HepG2 (cell line): ENCODE data around the gene CHST4. TPM values are rescaled to one million over a fixed set of nuclear protein-coding genes. Genes with fewer than 3 reads are reported as not detected.
A peak's percentile ranks its signal among the peaks of the same experiment; 100 is the strongest.

Experiments used
- ETV5 ChIP-seq: IDR thresholded peaks from 2 replicates; pipeline ENCODE4 v1.6.1; 2018; ENCODE audit warnings: missing biosample characterization, missing genetic modification reagents, inconsistent platforms, borderline replicate concordance
- GATAD2A ChIP-seq: IDR thresholded peaks from 2 replicates; pipeline ENCODE4 v1.6.1; 2016
- GZF1 ChIP-seq: sonication (generic); formaldehyde crosslinking; IDR thresholded peaks from 2 replicates; pipeline ENCODE4 v1.5.1; 2020; ENCODE audit warnings: mild to moderate bottlenecking, missing genetic modification reagents
- HOXA5 ChIP-seq: sonication (generic); formaldehyde crosslinking; IDR thresholded peaks from 2 replicates; pipeline ENCODE4 v1.4.0; 2020; ENCODE audit warnings: missing genetic modification reagents
- IRF1 ChIP-seq: sonication (generic); formaldehyde crosslinking; IDR thresholded peaks from 2 replicates; pipeline ENCODE4 v1.4.0; 2020; ENCODE audit warnings: low read depth, mild to moderate bottlenecking, missing genetic modification reagents
- NFAT5 ChIP-seq: sonication (generic); formaldehyde crosslinking; IDR thresholded peaks from 2 replicates; pipeline ENCODE4 v1.4.0; 2020; ENCODE audit warnings: missing genetic modification reagents
- SMARCE1 ChIP-seq: fragments of 450-650 bp; IDR thresholded peaks from 2 replicates; pipeline ENCODE4 v1.6.1; 2017; ENCODE audit warnings: borderline replicate concordance
- TCF12 ChIP-seq, 2 experiments: fragments of 450-650 bp in 1 of 2; sonication (generic) in 1 of 2; formaldehyde crosslinking in 1 of 2; IDR thresholded peaks; 2 replicates each; pipeline versions ENCODE4 v1.6.1 to v1.8.0; 2017 to 2022; ENCODE audit warnings: antibody characterized with exemption in 1 of 2, mild to moderate bottlenecking in 1 of 2, missing genetic modification reagents in 1 of 2, moderate library complexity in 1 of 2
- TRIM22 ChIP-seq: fragments of 450-650 bp; IDR thresholded peaks from 2 replicates; pipeline ENCODE4 v1.6.1; 2017
- ZC3H13 ChIP-seq: sonication (generic); formaldehyde crosslinking; IDR thresholded peaks from 2 replicates; pipeline ENCODE4 v1.8.1; 2023; ENCODE audit warnings: mild to moderate bottlenecking, missing genetic modification reagents, moderate library complexity
- ZNF350 ChIP-seq: sonication (generic); formaldehyde crosslinking; IDR thresholded peaks from 2 replicates; pipeline ENCODE4 v1.4.0; 2020; ENCODE audit warnings: mild to moderate bottlenecking, low read depth, missing genetic modification reagents, borderline replicate concordance
- ZNF362 ChIP-seq: sonication (generic); formaldehyde crosslinking; IDR thresholded peaks from 2 replicates; pipeline ENCODE4 v1.4.0; 2020; ENCODE audit warnings: missing genetic modification reagents, mild to moderate bottlenecking, borderline replicate concordance
- ZNF724P ChIP-seq: sonication (generic); formaldehyde crosslinking; IDR thresholded peaks from 2 replicates; pipeline ENCODE4 v1.8.0; 2022; ENCODE audit warnings: missing genetic modification reagents, borderline replicate concordance
- ZNF83 ChIP-seq: sonication (generic); formaldehyde crosslinking; IDR thresholded peaks from 2 replicates; pipeline ENCODE4 v1.4.0; 2020; ENCODE audit warnings: missing genetic modification reagents, mild to moderate bottlenecking, borderline replicate concordance
- ZNF879 ChIP-seq: sonication (generic); formaldehyde crosslinking; IDR thresholded peaks from 2 replicates; pipeline ENCODE4 v1.8.1; 2023; ENCODE audit warnings: missing genetic modification reagents
- ZZZ3 ChIP-seq: sonication (generic); formaldehyde crosslinking; IDR thresholded peaks from 2 replicates; pipeline ENCODE4 v1.4.0; 2020; ENCODE audit warnings: missing genetic modification reagents, mild to moderate bottlenecking, borderline replicate concordance
- polyA plus RNA-seq, 8 experiments: library from polyadenylated mRNA; depleted of rRNA in 3 of 8; stranded (reverse) in 7 of 8; unstranded in 1 of 8; fragments of >200 nt; fragmentation: Illumina TruSeq in 4 of 8; extraction: Trizol in 4 of 8; gene quantifications; 2 replicates each; pipeline versions ENCODE4 v1.2.1 to v1.2.3, GENCODE V29; 2011 to 2016; ENCODE audit warnings: low read depth in 4 of 8, missing spikeins in 1 of 8, mixed read lengths in 1 of 8; ENCODE audit not compliant: insufficient read depth in 1 of 8
- total RNA-seq, 5 experiments: library from RNA; depleted of rRNA; stranded (reverse); fragments of >200 nt; fragmentation: Illumina TruSeq; extraction: Trizol; gene quantifications; 2 replicates each; pipeline ENCODE4 v1.2.3, GENCODE V29; 2016; ENCODE audit warnings: low read depth in 1 of 5

CHST4 gene
- total and polyA plus RNA-seq, 2 of the 13 experiments (the other 11 are each of a cell fraction or from before 2014, with no cell fraction given) = not detected

GRCh38 chr16:71572497-71573116 lies 46.4 kb downstream of the CHST4 start (continued):
- TF ChIP-seq ZNF879 (CRISPR knock-in tag) (no peak), ZNF83 (CRISPR knock-in tag) (no peak), ZZZ3 (CRISPR knock-in tag) (no peak), ZNF350 (no peak), IRF1 (CRISPR knock-in tag) (no peak), HOXA5 (CRISPR knock-in tag) (peak; percentile 76; the same call in 1 of the 2 replicates), SMARCE1 (no peak), TCF12 (IDR thresholded peaks at IDR 0.05) (no peak), TCF12 (CRISPR knock-in tag; IDR thresholded peaks at IDR 0.05) (0 out of 2 replicates have a peak, but pooled peaks have one; percentile 7), TRIM22 (no peak), GATAD2A (CRISPR knock-in tag) (peak; percentile 98), ZNF362 (CRISPR knock-in tag) (0 out of 2 replicates have a peak, but pooled peaks have one; percentile 17), ZNF724P (CRISPR knock-in tag) (no peak), ETV5 (CRISPR knock-in tag) (peak; percentile 64; the same call in 1 of the 2 replicates), ZC3H13 (no peak), GZF1 (no peak), NFAT5 (CRISPR knock-in tag) (no peak)
